HS-27A (cell line): ENCODE results near the gene SUPT20H.
A peak's percentile ranks its signal among the peaks of the same experiment; 100 is the strongest.

Source experiments
- DNase-seq: peaks from one replicate; pipeline ENCODE4 v3.0.0-alpha.2; 2012; ENCODE audit warnings: low read depth, missing footprints

SUPT20H gene

GRCh38 chr13:36999054-36999714 is 60.3 kb downstream of the SUPT20H start, which contains the start of gene ALG5:
TSS of gene ALG5 (minus strand) at chr13:36999340. CDS start at chr13:36999300, 40 bp downstream.
- DNase-seq: peak; percentile 34

- DNase-seq: no peak
These were observed 60.9 kb downstream of the SUPT20H start for GRCh38 chr13:36998624-36999041.

- DNase-seq: no peak
These were observed 61.6 kb downstream of the SUPT20H start for GRCh38 chr13:36997716-36998427.

- DNase-seq: no peak
These were observed 67.1 kb downstream of the SUPT20H start for GRCh38 chr13:36992362-36992761.

- no peak for DNase-seq
These were observed 72.8 kb downstream of the SUPT20H start for GRCh38 chr13:36986462-36987240.

GRCh38 chr13:36981156-36981743 is 78.2 kb downstream of the SUPT20H start:
- DNase-seq: no peak

GRCh38 chr13:36979361-36980050 is 80.0 kb downstream of the SUPT20H start:
- DNase-seq: no peak

- DNase-seq: no peak
These were observed 84.3 kb downstream of the SUPT20H start for GRCh38 chr13:36975172-36975571.

- no peak for DNase-seq
These were observed 85.7 kb downstream of the SUPT20H start for GRCh38 chr13:36973621-36974295.

- DNase-seq: no peak
These were observed 86.5 kb downstream of the SUPT20H start for GRCh38 chr13:36973009-36973408.

- DNase-seq: no peak
These were observed 93.1 kb downstream of the SUPT20H start for GRCh38 chr13:36966404-36966803.

GRCh38 chr13:36965767-36966166 is 93.7 kb downstream of the SUPT20H start:
- DNase-seq: peak; percentile 26

- no peak for DNase-seq
These were observed 99.9 kb downstream of the SUPT20H start for GRCh38 chr13:36959456-36960116.
